GM19468 (cell line): Measurements from ENCODE around the gene MAN1C1.
A peak's percentile ranks its signal among the peaks of the same experiment; 100 is the strongest.

Experiments used
- ATAC-seq: cut with Tn5 transposase; IDR thresholded peaks from one replicate; pipeline ENCODE4 v1.9.1; 2021; ENCODE audit warnings: mild to moderate bottlenecking, moderate library complexity, moderate number of reproducible peaks; ENCODE audit not compliant: unreplicated experiment; ENCODE audit errors: extremely low read depth

Gene MAN1C1

GRCh38 chr1:25673962-25674806 lies 57.6 kb downstream of the MAN1C1 start:
- no peak for ATAC-seq

- ATAC-seq, result no peak
Measured at GRCh38 chr1:25674807-25675084, 58.2 kb downstream of the MAN1C1 start.

GRCh38 chr1:25675729-25676476 lies 59.3 kb downstream of the MAN1C1 start:
- peak; percentile 87 for ATAC-seq

- no peak for ATAC-seq
Measured at GRCh38 chr1:25676488-25676887, 59.9 kb downstream of the MAN1C1 start.

GRCh38 chr1:25677193-25677773 lies 60.7 kb downstream of the MAN1C1 start:
- no peak for ATAC-seq

GRCh38 chr1:25679171-25679570 lies 62.6 kb downstream of the MAN1C1 start:
- no peak for ATAC-seq

GRCh38 chr1:25680701-25681100 lies 64.1 kb downstream of the MAN1C1 start:
- no peak for ATAC-seq

GRCh38 chr1:25682059-25682601 lies 65.5 kb downstream of the MAN1C1 start:
- no peak for ATAC-seq

- ATAC-seq, result no peak
Measured at GRCh38 chr1:25683177-25683576, 66.6 kb downstream of the MAN1C1 start.

GRCh38 chr1:25683731-25684130 lies 67.1 kb downstream of the MAN1C1 start:
- no peak for ATAC-seq

GRCh38 chr1:25684216-25684965 lies 67.8 kb downstream of the MAN1C1 start:
- no peak for ATAC-seq

GRCh38 chr1:25685211-25685750 lies 68.7 kb downstream of the MAN1C1 start:
- ATAC-seq, result no peak

GRCh38 chr1:25685938-25686665 lies 69.5 kb downstream of the MAN1C1 start:
- no peak for ATAC-seq

- no peak for ATAC-seq
Measured at GRCh38 chr1:25687221-25688017, 70.8 kb downstream of the MAN1C1 start.

- ATAC-seq, result no peak
Measured at GRCh38 chr1:25688390-25689119, 72.0 kb downstream of the MAN1C1 start.

GRCh38 chr1:25689686-25690381 lies 73.2 kb downstream of the MAN1C1 start:
- ATAC-seq, result no peak

GRCh38 chr1:25690396-25690956 lies 73.9 kb downstream of the MAN1C1 start:
- ATAC-seq, result no peak
